Common myeloid progenitor, CD34-positive (primary cell): Measurements from ENCODE around the gene EVI5.
A peak's percentile ranks its signal among the peaks of the same experiment; 100 is the strongest.

Experiments used
- CTCF ChIA-PET: fragments of 350-600 bp; sonication (Branson Sonifier 250); formaldehyde crosslinking; loops from one replicate; lab custom pipeline; 2021; ENCODE audit warnings: antibody characterized with exemption; lab: Charles Lee
- POLR2A ChIA-PET: fragments of 350-600 bp; sonication (Branson Sonifier 250); formaldehyde crosslinking; loops from one replicate; lab custom pipeline; 2021; ENCODE audit warnings: antibody characterized with exemption; lab: Charles Lee
- DNase-seq, 3 donors: peaks; one replicate each; pipeline versions ENCODE4 v3.0.0 to v3.0.0-alpha.2; 2013
- H3K27ac ChIP-seq, 2 experiments: 1 replicate in 1 of 2; 2 replicates in 1 of 2; pipeline ENCODE4 v1.7.0; 2013; ENCODE audit warnings: inconsistent platforms in 2 of 2, low read length in 2 of 2, mild to moderate bottlenecking in 2 of 2, low read depth in 1 of 2, moderate library complexity in 1 of 2; ENCODE audit not compliant: severe bottlenecking in 2 of 2, insufficient read depth in 1 of 2, poor library complexity in 1 of 2
- H3K27me3 ChIP-seq, 5 experiments: replicated peaks in 2 of 5; 1 replicate in 3 of 5; 2 replicates in 2 of 5; pipeline versions ENCODE4 v1.6.1 to v1.7.0; 2013; ENCODE audit warnings: low read length in 4 of 5, mild to moderate bottlenecking in 2 of 5, moderate library complexity in 2 of 5, inconsistent platforms in 1 of 5; ENCODE audit not compliant: insufficient read depth in 5 of 5, control insufficient read depth in 4 of 5
- H3K36me3 ChIP-seq, 4 experiments: 1 replicate in 2 of 4; 2 replicates in 2 of 4; pipeline versions ENCODE4 v1.6.1 to v1.7.0; 2013; ENCODE audit warnings: low read length in 3 of 4, control low read depth in 1 of 4, mild to moderate bottlenecking in 1 of 4; ENCODE audit not compliant: control insufficient read depth in 4 of 4, insufficient read depth in 4 of 4
- H3K4me1 ChIP-seq, 4 experiments: 1 replicate in 3 of 4; 2 replicates in 1 of 4; pipeline versions ENCODE4 v1.6.1 to v1.7.1; 2013; ENCODE audit warnings: low read length in 3 of 4, mild to moderate bottlenecking in 3 of 4, control low read depth in 1 of 4, inconsistent platforms in 1 of 4, moderate library complexity in 1 of 4; ENCODE audit not compliant: control insufficient read depth in 4 of 4, insufficient read depth in 4 of 4; ENCODE audit errors: control extremely low read depth in 1 of 4
- H3K4me3 ChIP-seq, 7 experiments: 1 replicate in 4 of 7; 2 replicates in 3 of 7; pipeline versions ENCODE4 v1.5.1 to v1.7.0; 2013; ENCODE audit warnings: mild to moderate bottlenecking in 7 of 7, low read length in 6 of 7, moderate library complexity in 6 of 7, inconsistent platforms in 2 of 7, low read depth in 2 of 7, control low read depth in 1 of 7; ENCODE audit not compliant: insufficient read depth in 4 of 7, control insufficient read depth in 1 of 7; ENCODE audit errors: extremely low read depth in 1 of 7
- H3K9me3 ChIP-seq, 5 experiments: 1 replicate in 4 of 5; 2 replicates in 1 of 5; pipeline versions ENCODE4 v1.6.1 to v1.7.1; 2013; ENCODE audit warnings: low read length in 4 of 5, mild to moderate bottlenecking in 2 of 5, inconsistent platforms in 1 of 5, low read depth in 1 of 5, moderate library complexity in 1 of 5; ENCODE audit not compliant: control insufficient read depth in 4 of 5, insufficient read depth in 2 of 5; ENCODE audit errors: control extremely low read depth in 1 of 5
- WGBS: methylation state at CpG from one replicate; pipeline ENCODE4 v1.1.5; 2013; ENCODE audit not compliant: insufficient coverage; 5-methylcytosine and 5-hydroxymethylcytosine counted together

The EVI5 gene

DNA sequence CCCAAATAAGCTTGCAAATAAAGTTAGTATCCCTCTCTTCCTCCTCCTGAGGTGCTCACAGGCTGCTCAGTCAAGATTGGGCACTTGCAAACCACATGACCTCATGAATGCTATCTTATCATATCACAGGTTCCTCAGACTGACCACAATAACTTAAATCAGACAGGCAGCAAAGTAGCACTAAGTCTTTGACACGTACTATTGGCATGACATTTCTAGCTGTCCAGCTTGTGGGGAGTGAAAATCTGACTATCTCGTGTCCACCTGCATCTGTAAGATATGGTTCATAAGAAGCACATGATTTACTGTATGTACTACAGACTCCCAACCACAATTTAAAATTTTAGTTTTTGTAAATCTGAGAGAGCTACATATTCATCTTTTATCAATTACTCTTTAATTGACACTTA lies 240.1 kb downstream of the EVI5 start:
- ChIA-PET POLR2A (interaction anchor here (0.6 to 1.2 kb wide), 3 partner anchors 19 to 227 kb away, joined by 3 to 4 read pairs (median 4); no protein-coding TSS in a partner anchor), CTCF (interaction anchor here (1.0 to 1.6 kb wide), 4 partner anchors 9 to 234 kb away, joined by 3 to 5 read pairs (median 3); no protein-coding TSS in a partner anchor)
- WGBS = no CpG with 5 or more reads among the region's 2 CpGs
- Histone ChIP-seq H3K4me3 (no peak overlapping the region), H3K4me1 (peaks cover 7 to 20% (median 15%) of the 10 kb centered on the region in 4 experiments), H3K36me3 (no peaks in the 10 kb centered on the region), H3K27me3 (no peaks in the 10 kb centered on the region), H3K27ac (no peak overlapping the region), H3K9me3 (no peaks in the 10 kb centered on the region)
- DNase-seq = peak; percentile 89 to 97 (median 93)

DNA sequence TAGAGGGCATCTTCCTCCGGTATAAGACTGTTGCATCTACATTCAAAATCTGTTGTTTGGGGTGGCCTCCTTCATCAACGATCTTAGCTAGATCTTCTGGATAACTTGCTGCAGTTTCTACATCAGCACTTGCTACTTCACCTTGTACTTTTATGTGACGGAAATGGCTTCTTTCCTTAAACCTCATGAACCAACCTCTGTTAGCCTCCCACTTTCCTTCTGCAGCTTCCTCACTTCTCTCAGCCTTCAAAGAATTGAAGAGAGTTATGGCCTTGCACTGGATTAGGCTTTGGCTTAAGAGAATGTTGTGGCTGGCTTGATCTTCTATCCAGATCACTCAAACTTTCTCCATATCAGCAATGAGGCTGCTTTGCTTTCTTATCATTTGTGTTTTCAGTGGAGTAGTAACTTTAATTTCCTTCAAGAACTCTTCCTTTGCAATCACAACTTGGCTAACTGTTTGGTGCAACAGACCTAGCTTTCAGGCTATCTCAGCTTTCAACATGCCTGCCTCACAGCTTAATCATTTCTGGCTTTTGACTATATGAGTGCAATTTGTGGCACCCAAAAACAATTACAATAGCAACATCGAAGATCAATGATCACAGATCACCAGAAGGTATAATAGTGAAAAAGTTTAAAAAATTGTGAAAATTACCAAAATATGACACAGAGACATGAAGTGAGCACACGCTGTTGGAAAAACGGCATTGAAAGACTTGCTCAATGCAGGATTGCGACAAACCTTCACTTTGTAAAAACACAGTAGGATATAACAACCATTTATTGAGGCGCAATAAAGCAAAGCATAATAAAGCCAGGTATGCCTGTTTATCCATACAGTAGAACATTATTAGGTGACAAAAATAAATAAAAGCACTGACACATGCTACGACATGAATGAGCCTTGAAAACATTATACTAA lies 241.5 kb downstream of the EVI5 start:
- CTCF ChIA-PET = interaction anchor here (1.0 to 1.6 kb wide), 2 partner anchors 11 to 58 kb away, joined by 4 to 5 read pairs; no protein-coding TSS in a partner anchor
- Histone ChIP-seq H3K36me3 (no peaks in the 10 kb centered on the region), H3K27me3 (no peaks in the 10 kb centered on the region), H3K27ac (no peak overlapping the region), H3K4me3 (no peak overlapping the region), H3K9me3 (no peaks in the 10 kb centered on the region), H3K4me1 (peaks cover 7 to 25% (median 17%) of the 10 kb centered on the region in 4 experiments)
- no peak for DNase-seq
- WGBS = 91% methylated on average over 6 of the region's 9 CpGs
- POLR2A ChIA-PET = interaction anchor here (0.6 kb wide), 1 partner anchor 1417 kb away, joined by 3 read pairs; no protein-coding TSS in a partner anchor

DNA sequence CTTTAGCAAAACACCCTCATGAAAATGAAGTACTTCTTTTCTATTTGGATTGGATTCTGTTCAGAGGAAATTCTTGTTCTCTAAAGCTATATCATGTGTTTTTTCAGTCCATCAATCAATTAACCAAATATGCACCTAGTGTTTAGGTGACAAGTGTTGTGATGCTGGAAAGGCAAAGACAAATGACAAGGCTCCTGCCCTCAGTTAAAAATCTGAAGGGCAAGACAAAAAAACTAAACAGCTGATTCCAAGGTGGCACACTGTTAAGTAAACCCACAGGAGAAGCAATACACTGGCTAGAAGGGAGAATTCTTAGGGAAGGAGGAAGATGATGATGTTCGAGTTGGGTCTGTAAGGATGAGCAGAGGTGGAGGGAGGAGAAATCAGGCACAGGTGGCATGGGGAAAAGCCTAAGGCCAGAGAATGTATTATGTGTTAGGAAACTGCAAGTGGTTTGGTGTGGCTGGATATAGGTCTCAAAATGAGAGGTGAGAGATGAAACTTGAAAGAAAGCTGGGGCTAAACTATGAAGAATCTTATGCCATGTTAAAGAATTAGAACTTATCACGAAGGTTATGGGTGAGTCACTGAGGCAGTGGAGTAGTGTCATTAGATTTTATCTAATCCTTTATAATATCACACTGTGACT lies 246.4 kb downstream of the EVI5 start:
- CTCF ChIA-PET = interaction anchor here (1.3 to 1.5 kb wide), 2 partner anchors 8 to 57 kb away, joined by 3 to 4 read pairs; no protein-coding TSS in a partner anchor
- H3K4me3 ChIP-seq = no peak overlapping the region
- peaks cover 10 to 36% (median 23%) of the 10 kb centered on the region in 4 experiments for H3K4me1 ChIP-seq
- 88% methylated on average over 1 of the region's 2 CpGs for WGBS
- POLR2A ChIA-PET = interaction anchor here (0.6 kb wide), 3 partner anchors 18 to 179 kb away, joined by 3 read pairs; no protein-coding TSS in a partner anchor
- H3K27me3 ChIP-seq = no peaks in the 10 kb centered on the region
- no peaks in the 10 kb centered on the region for H3K9me3 ChIP-seq
- peak overlapping the region in 1 of 2 experiments; percentile 20 for H3K27ac ChIP-seq
- no peaks in the 10 kb centered on the region for H3K36me3 ChIP-seq
- DNase-seq = no peak

DNA sequence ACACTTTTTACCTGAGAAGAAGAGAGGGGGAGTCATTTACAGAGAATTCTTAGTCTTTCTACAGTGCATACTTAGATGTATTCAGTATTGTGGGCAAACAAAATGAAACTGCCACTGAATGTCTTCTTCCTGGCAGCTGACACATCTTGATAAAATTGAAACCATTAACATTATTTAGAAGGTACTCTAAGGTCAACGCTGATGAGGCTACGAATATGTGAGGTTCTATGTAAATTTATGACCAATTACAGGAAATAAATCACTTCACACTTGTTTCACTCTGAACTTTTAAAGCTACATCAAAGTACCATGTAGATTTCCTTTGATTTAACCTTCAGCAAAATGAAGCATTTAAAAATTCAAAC lies 246.9 kb downstream of the EVI5 start:
- DNase-seq = peak in 2 of 3 donors; percentile 60 to 76
- no peaks in the 10 kb centered on the region for H3K36me3 ChIP-seq
- ChIA-PET POLR2A (interaction anchor here (0.6 kb wide), 2 partner anchors 18 to 47 kb away, joined by 3 read pairs; no protein-coding TSS in a partner anchor), CTCF (interaction anchor here (1.5 kb wide), 1 partner anchor 58 kb away, joined by 4 read pairs; no protein-coding TSS in a partner anchor)
- no peaks in the 10 kb centered on the region for H3K27me3 ChIP-seq
- H3K4me1 ChIP-seq = peaks cover 9 to 33% (median 21%) of the 10 kb centered on the region in 4 experiments
- peak overlapping the region in 1 of 2 experiments; percentile 20 for H3K27ac ChIP-seq
- WGBS = no CpG with 5 or more reads among the region's 2 CpGs
- H3K4me3 ChIP-seq = peak overlapping the region in 1 of 7 experiments; percentile 12
- no peaks in the 10 kb centered on the region for H3K9me3 ChIP-seq

DNA sequence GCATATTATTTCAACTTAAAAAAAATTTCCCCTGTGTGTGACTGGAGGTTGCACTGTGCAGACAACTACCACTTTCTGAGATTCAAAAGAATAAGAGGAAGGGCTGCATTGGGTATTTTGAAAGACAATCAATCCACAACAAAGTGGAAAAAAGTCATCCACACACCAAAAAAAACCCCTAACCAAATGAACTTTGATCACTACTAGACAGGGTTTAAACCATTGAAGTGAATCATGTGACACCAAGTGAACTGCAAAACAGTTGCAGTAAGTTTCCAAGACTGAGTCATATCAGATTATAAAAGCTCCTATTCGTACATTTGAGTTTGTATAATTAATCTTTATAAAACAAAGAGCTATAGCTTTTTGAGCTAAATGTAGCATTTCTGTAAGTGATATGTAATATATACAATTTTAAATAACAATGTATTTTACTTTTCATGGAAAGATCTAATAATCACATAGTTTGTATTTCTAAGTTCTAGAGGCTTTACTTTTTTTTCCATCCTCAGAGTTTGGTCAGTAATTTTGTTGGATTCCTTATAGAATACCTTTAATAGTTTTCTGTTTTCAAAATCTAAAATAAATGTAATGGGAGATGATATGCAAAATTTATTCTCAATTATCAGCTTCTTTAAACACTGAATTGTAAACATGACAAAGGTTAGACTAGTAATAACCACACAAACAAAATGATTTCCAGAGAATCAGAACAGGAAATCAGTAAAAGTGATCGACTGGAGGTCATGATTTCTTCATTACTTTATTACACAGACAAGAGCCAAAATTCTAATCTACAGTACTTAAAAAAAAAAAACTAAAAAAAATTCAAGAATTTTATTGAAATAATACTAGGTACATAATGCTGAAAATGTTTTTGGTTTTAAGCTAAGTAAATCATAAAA lies 247.7 kb downstream of the EVI5 start:
- H3K9me3 ChIP-seq = no peaks in the 10 kb centered on the region
- no peaks in the 10 kb centered on the region for H3K36me3 ChIP-seq
- H3K27me3 ChIP-seq = no peaks in the 10 kb centered on the region
- no CpG with 5 or more reads among the region's 2 CpGs for WGBS
- ChIA-PET CTCF (interaction anchor here (0.6 to 1.5 kb wide), 3 partner anchors 13 to 226 kb away, joined by 3 to 4 read pairs (median 3); no protein-coding TSS in a partner anchor), POLR2A (interaction anchor here (1.2 kb wide), 1 partner anchor 51 kb away, joined by 4 read pairs; the partner anchor contains the start of gene GFI1)
- H3K4me1 ChIP-seq = peaks cover 8 to 30% (median 19%) of the 10 kb centered on the region in 4 experiments
- peak in 2 of 3 donors; percentile 55 to 67 for DNase-seq
- no peak overlapping the region for H3K4me3 ChIP-seq
- peak overlapping the region in 1 of 2 experiments; percentile 20 for H3K27ac ChIP-seq
